Natural killer cell treated with Interleukin-12 subunit alpha and Interleukin-12 subunit beta and Interleukin-15 and Interleukin-18, amount 100 ng/mL, for 72 hours (primary cell): ENCODE measurements around the gene OR10AD1. TPM values are rescaled to one million over a fixed set of nuclear protein-coding genes. Genes with fewer than 3 reads are reported as not detected.
"Not testable (repeated sequence)": the region's sequence is repeated elsewhere in the genome, so short reads cannot be mapped to it uniquely, and the experiment has no call there.

Experiments used
- ATAC-seq, 2 donors: fragments of 150-1000 bp; cut with Tn5 transposase in 1 of 2; sonication (Bioruptor Pico), chemical (Tn5 transposase) in 1 of 2; 2 replicates each; pipeline ENCODE4 v1.10.0; 2021
- DNase-seq: peaks from one replicate; pipeline ENCODE4 v3.0.0; 2022; ENCODE audit warnings: low spot score
- H3K27ac Mint-ChIP-seq, 2 donors: 1 replicate in 1 of 2; 2 replicates in 1 of 2; pipeline ENCODE4 v1.8.0; 2022; ENCODE audit warnings: mixed read lengths in 2 of 2, mild to moderate bottlenecking in 1 of 2, moderate library complexity in 1 of 2
- H3K27me3 Mint-ChIP-seq, 2 donors: 1 replicate in 1 of 2; 2 replicates in 1 of 2; pipeline ENCODE4 v1.8.0; 2022; ENCODE audit warnings: mixed read lengths in 2 of 2
- H3K36me3 Mint-ChIP-seq: one replicate; pipeline ENCODE4 v1.8.0; 2022; ENCODE audit warnings: mixed read lengths
- H3K4me1 Mint-ChIP-seq, 2 donors: 1 replicate in 1 of 2; 2 replicates in 1 of 2; pipeline ENCODE4 v1.8.0; 2022; ENCODE audit warnings: low read depth in 2 of 2, mixed read lengths in 2 of 2, mild to moderate bottlenecking in 1 of 2
- H3K4me3 Mint-ChIP-seq: one replicate; pipeline ENCODE4 v1.8.0; 2022; ENCODE audit warnings: mixed read lengths
- H3K9me3 Mint-ChIP-seq: 2 replicates; pipeline ENCODE4 v1.8.0; 2022; ENCODE audit warnings: mixed read lengths
- total RNA-seq, 2 donors: library from RNA; stranded (reverse); gene quantifications; one replicate each; pipeline ENCODE4 v1.2.3, GENCODE V29; 2022

OR10AD1 gene
- total RNA-seq, 2 donors from 2014 or later: not detected

DNA sequence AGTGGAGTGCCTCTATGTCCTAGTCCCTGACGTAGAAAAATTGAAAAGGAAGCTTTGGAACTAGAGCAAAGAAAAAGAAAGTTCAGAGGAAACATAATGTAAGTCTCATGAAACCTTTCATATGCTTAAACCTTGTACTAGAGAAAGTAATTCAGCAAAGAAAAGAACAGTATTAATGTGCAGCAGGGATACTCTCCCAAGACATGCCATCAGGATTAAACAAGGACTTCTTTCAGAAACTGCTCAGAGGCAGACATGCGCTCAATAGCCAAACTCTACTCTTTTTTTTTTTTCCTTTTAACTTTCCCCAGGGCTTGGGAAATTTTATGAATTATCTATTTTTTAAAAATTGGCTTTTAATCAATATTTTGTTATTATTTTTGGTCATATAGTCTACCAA is 38.6 kb downstream of the OR10AD1 start:
- H3K27me3 Mint-ChIP-seq: peaks cover 16 to 25% of the 10 kb centered on the region in 2 donors
- DNase-seq (no peak), ATAC-seq (no peak)
- H3K36me3 Mint-ChIP-seq: no peaks in the 10 kb centered on the region
- H3K27ac Mint-ChIP-seq: no peak overlapping the region
- H3K9me3 Mint-ChIP-seq: no peaks in the 10 kb centered on the region
- no peak overlapping the region for H3K4me3 Mint-ChIP-seq
- no peaks in the 10 kb centered on the region for H3K4me1 Mint-ChIP-seq

DNA sequence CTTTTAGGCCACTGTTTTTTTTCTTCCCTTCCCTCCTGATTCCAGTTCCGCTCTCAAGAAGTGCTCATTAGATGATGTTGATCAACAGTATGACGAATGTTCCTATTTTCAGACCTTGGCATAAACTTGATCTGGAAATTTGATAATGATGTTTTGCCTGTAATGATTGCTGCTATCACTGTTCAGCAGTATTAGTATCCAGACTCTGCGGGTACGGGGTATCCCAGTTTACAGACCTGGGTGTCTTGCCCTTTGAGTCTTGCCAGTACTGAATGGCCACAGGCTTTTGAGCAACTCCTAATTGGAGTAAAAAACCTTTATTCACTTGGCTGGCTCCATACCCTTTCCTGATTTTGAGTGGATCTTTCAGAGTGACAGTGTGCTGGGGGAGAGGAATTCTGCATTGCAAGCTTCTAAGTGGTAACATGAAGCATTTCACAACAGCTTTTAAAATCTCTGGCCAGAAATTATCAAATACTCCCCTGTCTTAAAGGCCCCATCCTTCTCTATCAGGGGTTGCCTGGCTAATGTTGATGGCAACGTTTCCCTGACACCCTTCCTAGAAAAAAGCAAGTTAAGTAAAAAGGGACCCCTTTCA is 39.8 kb downstream of the OR10AD1 start:
- no peaks in the 10 kb centered on the region for H3K9me3 Mint-ChIP-seq
- H3K4me3 Mint-ChIP-seq: no peak overlapping the region
- peaks cover 16 to 25% of the 10 kb centered on the region in 2 donors for H3K27me3 Mint-ChIP-seq
- no peak overlapping the region for H3K27ac Mint-ChIP-seq
- H3K36me3 Mint-ChIP-seq: no peaks in the 10 kb centered on the region
- DNase-seq: no peak
- no peak for ATAC-seq
- peaks cover 0 to under 1% of the 10 kb centered on the region in 2 donors for H3K4me1 Mint-ChIP-seq

GRCh38 chr12:48160807-48161206 is 42.3 kb downstream of the OR10AD1 start:
- Mint-ChIP-seq H3K27ac (no peak overlapping the region), H3K36me3 (no peaks in the 10 kb centered on the region), H3K9me3 (no peaks in the 10 kb centered on the region), H3K27me3 (peaks cover 8 to 18% of the 10 kb centered on the region in 2 donors), H3K4me3 (no peak overlapping the region), H3K4me1 (peaks cover 11 to 16% of the 10 kb centered on the region in 2 donors)
- no peak for DNase-seq
- ATAC-seq: no peak

- Mint-ChIP-seq H3K27ac (no peak overlapping the region), H3K9me3 (no peaks in the 10 kb centered on the region), H3K4me3 (no peak overlapping the region), H3K27me3 (peaks cover 4 to 10% of the 10 kb centered on the region in 2 donors), H3K36me3 (no peaks in the 10 kb centered on the region), H3K4me1 (peaks cover 11 to 16% of the 10 kb centered on the region in 2 donors)
- DNase-seq (no peak), ATAC-seq (no peak)
Observed at GRCh38 chr12:48160046-48160445, 43.0 kb downstream of the OR10AD1 start.

DNA sequence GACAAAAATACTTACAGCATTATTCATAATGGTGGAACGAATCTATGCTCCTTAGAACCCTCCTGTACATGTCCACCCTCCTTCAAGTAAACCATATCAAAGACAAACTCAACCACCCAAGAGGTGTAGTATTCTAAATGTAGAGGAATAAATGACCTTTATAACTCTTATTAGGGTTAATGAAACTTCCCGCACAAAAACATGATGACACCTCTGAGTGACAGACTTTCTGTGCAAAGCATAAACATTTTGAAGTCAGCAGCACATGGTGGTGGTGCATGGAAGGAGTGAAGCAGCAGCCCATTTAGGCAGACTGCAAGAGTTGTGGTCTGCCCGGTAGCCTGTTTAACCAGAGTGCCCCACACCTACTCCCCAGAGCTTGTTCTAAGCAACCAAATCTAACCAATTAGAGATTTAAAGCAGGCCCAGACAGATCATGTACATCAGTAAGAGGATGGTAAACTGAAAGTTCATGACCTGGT is 45.2 kb downstream of the OR10AD1 start:
- Mint-ChIP-seq H3K4me3 (peak overlapping the region; percentile 92), H3K27me3 (peaks cover under 1 to 4% of the 10 kb centered on the region in 2 donors), H3K27ac (peak overlapping the region; percentile 86 to 97), H3K9me3 (no peaks in the 10 kb centered on the region), H3K4me1 (peaks cover 18 to 28% of the 10 kb centered on the region in 2 donors), H3K36me3 (no peaks in the 10 kb centered on the region)
- DNase-seq (no peak), ATAC-seq (no peak)

- H3K27me3 Mint-ChIP-seq: peaks cover 0 to 4% of the 10 kb centered on the region in 2 donors
- peak; percentile 99 for DNase-seq
- H3K4me3 Mint-ChIP-seq: peak within 1 kb of the TSS; percentile 92
- peak; percentile 96 to 97 for ATAC-seq
- H3K36me3 Mint-ChIP-seq: no peaks in the 10 kb centered on the region
- H3K27ac Mint-ChIP-seq: peak within 1 kb of the TSS; percentile 86 to 97
- no peaks in the 10 kb centered on the region for H3K9me3 Mint-ChIP-seq
- H3K4me1 Mint-ChIP-seq: peaks cover 20 to 34% of the 10 kb centered on the region in 2 donors
Observed at GRCh38 chr12:48157018-48157888, 45.8 kb downstream of the OR10AD1 start, which contains the start of gene ASB8. Gene ASB8, minus strand, starts transcription at chr12:48157515. Its CDS starts 4,019 bp downstream, at chr12:48153496.

- no peaks in the 10 kb centered on the region for H3K9me3 Mint-ChIP-seq
- H3K27me3 Mint-ChIP-seq: peaks cover 0 to 4% of the 10 kb centered on the region in 2 donors
- no peak for DNase-seq
- peak overlapping the region; percentile 86 to 97 for H3K27ac Mint-ChIP-seq
- peak overlapping the region; percentile 92 for H3K4me3 Mint-ChIP-seq
- ATAC-seq: no peak
- no peaks in the 10 kb centered on the region for H3K36me3 Mint-ChIP-seq
- peaks cover 20 to 40% of the 10 kb centered on the region in 2 donors for H3K4me1 Mint-ChIP-seq
Observed at GRCh38 chr12:48156652-48157017, 46.5 kb downstream of the OR10AD1 start.

DNA sequence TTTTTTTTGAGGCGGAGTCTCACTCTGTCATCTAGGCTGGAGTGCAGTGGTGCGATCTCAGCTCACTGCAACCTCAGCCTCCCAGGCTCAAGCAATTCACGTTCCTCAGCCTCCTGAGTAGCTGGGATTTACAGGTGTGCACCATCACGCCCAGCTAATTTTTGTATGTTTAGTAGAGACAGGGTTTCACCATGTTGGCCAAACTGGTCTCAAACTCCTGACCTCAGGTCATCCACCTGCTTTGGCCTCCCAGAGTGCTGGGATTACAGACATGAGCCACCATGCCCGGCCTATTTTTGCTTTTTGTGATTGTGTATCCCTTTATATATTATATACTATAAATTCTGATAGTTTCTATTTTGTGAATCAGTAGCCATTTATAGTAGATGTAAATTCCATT is 47.3 kb downstream of the OR10AD1 start:
- H3K4me1 Mint-ChIP-seq: peaks cover 20 to 45% of the 10 kb centered on the region in 2 donors
- not testable (repeated sequence) for H3K9me3 Mint-ChIP-seq, DNase-seq, H3K36me3 Mint-ChIP-seq, H3K4me3 Mint-ChIP-seq, ATAC-seq, H3K27me3 Mint-ChIP-seq
- H3K27ac Mint-ChIP-seq: peak overlapping the region in 1 of 2 donors; percentile 97

Other genes with a start within 250 kb of the OR10AD1 start
- 10 to 100 TPM; 75.6 to 84.2 TPM for gene TMEM106C, start 239.7 kb downstream of the OR10AD1 start, total RNA-seq
- not detected for gene COL2A1, start 198.8 kb downstream of the OR10AD1 start, total RNA-seq
- gene SENP1, start 97.2 kb downstream of the OR10AD1 start, total RNA-seq: 10 to 100 TPM; 36.6 to 59.7 TPM
- 10 to 100 TPM; 29.8 to 49.5 TPM for gene PFKM, start 83.9 kb downstream of the OR10AD1 start, total RNA-seq
- gene ASB8, start 45.8 kb downstream of the OR10AD1 start, total RNA-seq: 10 to 100 TPM; 35.9 to 48.1 TPM
- under 1 TPM in 1 of 2 donors, not detected in 1; 0.86 TPM for gene CCDC184, start 19.6 kb downstream of the OR10AD1 start, total RNA-seq
- 10 to 100 TPM; 19.5 to 35.7 TPM for gene ZNF641, start 147.6 kb upstream of the OR10AD1 start, total RNA-seq